IPS-15b (cell line): ENCODE results near the gene SHOX.
"Not testable (repeated sequence)": the region's sequence is repeated elsewhere in the genome, so short reads cannot be mapped to it uniquely, and the experiment has no call there.

Experiments
- H3K27me3 ChIP-seq: one replicate; pipeline ENCODE4 v1.6.1; 2013; ENCODE audit warnings: low read length; ENCODE audit not compliant: control insufficient read depth, insufficient read depth
- H3K36me3 ChIP-seq: one replicate; pipeline ENCODE4 v1.6.1; 2013; ENCODE audit warnings: low read length; ENCODE audit not compliant: control insufficient read depth, insufficient read depth
- H3K4me1 ChIP-seq: one replicate; pipeline ENCODE4 v1.6.1; 2013; ENCODE audit warnings: mild to moderate bottlenecking, low read length; ENCODE audit not compliant: control insufficient read depth, insufficient read depth
- H3K4me3 ChIP-seq: one replicate; pipeline ENCODE4 v1.5.1; 2013; ENCODE audit warnings: low read depth, low read length
- H3K9ac ChIP-seq: one replicate; pipeline ENCODE4 v1.6.1; 2013; ENCODE audit warnings: low read depth, mild to moderate bottlenecking, low read length
- H3K9me3 ChIP-seq: one replicate; pipeline ENCODE4 v1.6.1; 2013; ENCODE audit warnings: mild to moderate bottlenecking, low read length; ENCODE audit not compliant: control insufficient read depth, insufficient read depth

SHOX gene

GRCh38 chrX:642436-643240 is 12.0 kb downstream of the SHOX start:
- H3K36me3 ChIP-seq: no peaks in the 10 kb centered on the region
- peaks cover 15% of the 10 kb centered on the region for H3K4me1 ChIP-seq
- peaks cover 91% of the 10 kb centered on the region for H3K27me3 ChIP-seq
- H3K9me3 ChIP-seq: no peaks in the 10 kb centered on the region
- no peak overlapping the region for H3K9ac ChIP-seq
- H3K4me3 ChIP-seq: no peak overlapping the region

GRCh38 chrX:643241-643595 is 12.6 kb downstream of the SHOX start:
- H3K9ac ChIP-seq: no peak overlapping the region
- H3K4me1 ChIP-seq: peaks cover 12% of the 10 kb centered on the region
- H3K36me3 ChIP-seq: no peaks in the 10 kb centered on the region
- H3K27me3 ChIP-seq: peaks cover 85% of the 10 kb centered on the region
- H3K9me3 ChIP-seq: no peaks in the 10 kb centered on the region
- no peak overlapping the region for H3K4me3 ChIP-seq

DNA sequence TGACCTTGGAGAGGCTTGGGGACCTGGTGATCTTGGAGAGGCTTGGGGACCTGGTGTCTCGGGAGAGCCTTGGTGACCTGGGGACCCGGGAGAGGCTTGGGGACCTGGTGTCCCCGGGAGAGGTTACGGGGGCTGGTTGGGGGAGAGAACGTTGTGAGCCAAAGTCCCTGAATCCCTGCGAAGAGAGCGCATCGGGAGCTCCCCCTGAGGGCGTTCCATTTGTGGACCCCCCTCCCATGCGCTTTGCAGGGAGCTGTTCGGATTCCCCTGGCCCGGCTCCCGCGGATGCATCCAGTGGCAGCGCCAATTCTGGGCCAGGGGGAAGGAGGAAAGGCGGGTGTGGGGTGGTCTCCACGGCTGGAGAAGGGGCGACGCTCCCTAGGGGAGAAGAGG is 13.3 kb downstream of the SHOX start:
- Histone ChIP-seq H3K4me3 (peak overlapping the region; percentile 54), H3K27me3 (peaks cover 82% of the 10 kb centered on the region), H3K4me1 (peaks cover 5% of the 10 kb centered on the region), H3K9ac (no peak overlapping the region), H3K36me3 (no peaks in the 10 kb centered on the region), H3K9me3 (no peaks in the 10 kb centered on the region)

DNA sequence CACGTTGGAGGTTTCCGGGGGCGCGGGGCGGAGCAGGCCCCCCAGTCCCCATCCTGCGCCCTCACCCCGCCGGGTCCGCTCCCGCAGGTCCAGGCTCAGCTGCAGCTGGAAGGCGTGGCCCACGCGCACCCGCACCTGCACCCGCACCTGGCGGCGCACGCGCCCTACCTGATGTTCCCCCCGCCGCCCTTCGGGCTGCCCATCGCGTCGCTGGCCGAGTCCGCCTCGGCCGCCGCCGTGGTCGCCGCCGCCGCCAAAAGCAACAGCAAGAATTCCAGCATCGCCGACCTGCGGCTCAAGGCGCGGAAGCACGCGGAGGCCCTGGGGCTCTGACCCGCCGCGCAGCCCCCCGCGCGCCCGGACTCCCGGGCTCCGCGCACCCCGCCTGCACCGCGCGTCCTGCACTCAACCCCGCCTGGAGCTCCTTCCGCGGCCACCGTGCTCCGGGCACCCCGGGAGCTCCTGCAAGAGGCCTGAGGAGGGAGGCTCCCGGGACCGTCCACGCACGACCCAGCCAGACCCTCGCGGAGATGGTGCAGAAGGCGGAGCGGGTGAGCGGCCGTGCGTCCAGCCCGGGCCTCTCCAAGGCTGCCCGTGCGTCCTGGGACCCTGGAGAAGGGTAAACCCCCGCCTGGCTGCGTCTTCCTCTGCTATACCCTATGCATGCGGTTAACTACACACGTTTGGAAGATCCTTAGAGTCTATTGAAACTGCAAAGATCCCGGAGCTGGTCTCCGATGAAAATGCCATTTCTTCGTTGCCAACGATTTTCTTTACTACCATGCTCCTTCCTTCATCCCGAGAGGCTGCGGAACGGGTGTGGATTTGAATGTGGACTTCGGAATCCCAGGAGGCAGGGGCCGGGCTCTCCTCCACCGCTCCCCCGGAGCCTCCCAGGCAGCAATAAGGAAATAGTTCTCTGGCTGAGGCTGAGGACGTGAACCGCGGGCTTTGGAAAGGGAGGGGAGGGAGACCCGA is 14.0 kb downstream of the SHOX start:
- Histone ChIP-seq H3K4me1 (no peaks in the 10 kb centered on the region), H3K4me3 (peak overlapping the region; percentile 54), H3K27me3 (peaks cover 75% of the 10 kb centered on the region), H3K36me3 (no peaks in the 10 kb centered on the region), H3K9ac (no peak overlapping the region), H3K9me3 (no peaks in the 10 kb centered on the region)

DNA sequence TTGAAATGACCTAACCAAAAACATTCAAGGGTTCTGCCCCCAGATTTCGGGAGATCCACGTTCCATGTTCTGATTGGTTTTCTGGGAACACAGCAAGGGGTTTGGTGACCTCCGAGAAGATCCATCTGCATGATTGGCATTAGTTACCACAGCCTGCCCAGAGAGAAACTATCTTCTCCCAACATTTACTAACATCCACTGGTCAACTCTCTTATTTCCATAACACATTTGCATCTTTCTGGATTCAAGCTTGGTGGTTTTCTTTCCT is 15.6 kb downstream of the SHOX start:
- H3K27me3 ChIP-seq: peaks cover 59% of the 10 kb centered on the region
- no peak overlapping the region for H3K9ac ChIP-seq
- no peaks in the 10 kb centered on the region for H3K4me1 ChIP-seq
- no peaks in the 10 kb centered on the region for H3K36me3 ChIP-seq
- no peak overlapping the region for H3K4me3 ChIP-seq
- no peaks in the 10 kb centered on the region for H3K9me3 ChIP-seq

DNA sequence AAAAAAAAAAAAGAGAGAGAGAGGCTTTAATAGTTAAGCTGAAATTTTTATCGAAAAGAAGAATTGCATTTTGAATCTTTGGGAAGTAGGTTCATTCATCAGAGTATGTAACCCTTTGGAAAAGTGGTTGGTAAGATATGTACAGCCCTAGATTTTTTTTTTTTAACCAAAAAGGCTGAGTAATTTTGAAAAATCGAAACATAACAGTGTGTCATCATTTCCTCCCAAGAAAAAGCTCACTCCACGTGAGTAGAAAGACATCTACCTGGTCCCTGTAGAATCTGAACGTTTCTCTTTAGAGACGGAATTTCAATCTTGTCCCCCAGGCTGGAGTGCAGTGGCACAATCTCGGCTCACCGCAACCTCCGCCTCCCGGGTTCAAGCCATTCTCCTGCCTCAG is 16.2 kb downstream of the SHOX start:
- H3K9me3 ChIP-seq: no peaks in the 10 kb centered on the region
- no peak overlapping the region for H3K4me3 ChIP-seq
- H3K9ac ChIP-seq: no peak overlapping the region
- peaks cover 53% of the 10 kb centered on the region for H3K27me3 ChIP-seq
- no peaks in the 10 kb centered on the region for H3K36me3 ChIP-seq
- H3K4me1 ChIP-seq: no peaks in the 10 kb centered on the region

DNA sequence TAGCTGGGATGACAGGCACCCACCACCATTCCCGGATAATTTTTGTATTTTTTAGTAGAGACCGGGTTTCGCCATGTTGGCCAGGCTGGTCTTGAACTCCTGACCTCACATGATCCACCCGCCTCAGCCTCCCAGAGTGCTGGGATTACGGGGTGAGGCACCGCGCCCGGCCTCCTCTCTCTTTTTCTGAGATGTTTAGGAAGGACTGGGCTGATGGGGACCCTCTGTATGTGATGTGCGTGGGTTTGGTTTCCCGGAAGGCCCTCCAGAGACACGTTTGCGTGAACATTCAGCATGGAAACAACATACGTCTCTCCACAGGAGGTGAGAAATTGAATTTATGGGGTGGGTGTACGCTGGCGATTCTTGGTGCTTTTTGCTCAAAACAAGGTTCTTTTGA is 18.6 kb downstream of the SHOX start:
- H3K36me3 ChIP-seq: no peaks in the 10 kb centered on the region
- peaks cover 29% of the 10 kb centered on the region for H3K27me3 ChIP-seq
- H3K9ac ChIP-seq: no peak overlapping the region
- H3K4me1 ChIP-seq: no peaks in the 10 kb centered on the region
- no peaks in the 10 kb centered on the region for H3K9me3 ChIP-seq
- H3K4me3 ChIP-seq: no peak overlapping the region

DNA sequence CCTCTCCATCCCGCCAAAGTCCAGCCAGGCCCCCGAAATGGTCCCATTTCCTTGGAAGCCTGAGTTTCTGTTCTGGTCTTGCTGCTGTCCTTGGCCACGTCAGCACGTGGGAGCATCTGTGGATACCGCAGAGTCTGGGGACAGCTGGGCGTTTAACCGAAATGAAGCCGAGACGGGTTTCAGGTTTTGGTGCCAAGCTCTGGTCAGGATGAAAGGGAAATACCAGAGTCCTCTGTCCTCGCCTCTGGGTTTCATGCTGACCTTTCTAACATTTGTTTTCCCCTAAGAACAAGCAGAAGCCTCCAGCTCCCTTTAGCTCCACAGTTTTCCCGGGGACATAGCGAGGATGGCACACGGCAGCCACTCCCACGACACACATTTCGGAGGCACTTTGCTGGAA is 19.7 kb downstream of the SHOX start:
- Histone ChIP-seq H3K9ac (no peak overlapping the region), H3K4me3 (no peak overlapping the region), H3K4me1 (no peaks in the 10 kb centered on the region), H3K27me3 (peaks cover 18% of the 10 kb centered on the region), H3K36me3 (no peaks in the 10 kb centered on the region), H3K9me3 (no peaks in the 10 kb centered on the region)

- Histone ChIP-seq H3K9ac (no peak overlapping the region), H3K4me1 (no peaks in the 10 kb centered on the region), H3K36me3 (no peaks in the 10 kb centered on the region), H3K9me3 (no peaks in the 10 kb centered on the region), H3K4me3 (no peak overlapping the region), H3K27me3 (peaks cover 13% of the 10 kb centered on the region)
Observed at GRCh38 chrX:650811-651210, 20.2 kb downstream of the SHOX start.

DNA sequence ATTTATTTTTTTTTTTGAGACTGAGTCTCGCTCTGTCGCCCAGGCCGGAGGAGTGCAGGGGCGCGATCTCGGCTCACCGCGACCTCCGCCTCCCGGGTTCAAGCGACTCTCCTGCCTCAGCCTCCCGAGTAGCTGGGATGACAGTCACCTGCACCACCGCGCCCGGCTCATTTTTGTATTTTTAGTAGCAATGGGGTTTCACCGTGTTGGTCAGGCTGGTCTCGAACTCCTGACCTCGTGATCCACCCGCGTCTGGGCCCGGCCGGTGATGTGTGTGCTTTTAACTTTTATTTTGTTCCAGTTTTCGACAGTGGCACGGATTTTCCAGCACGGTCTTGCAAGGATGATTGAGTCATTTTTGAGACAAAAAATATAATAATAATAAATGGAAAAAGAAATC is 21.3 kb downstream of the SHOX start:
- not testable (repeated sequence) for H3K4me3 ChIP-seq, H3K9me3 ChIP-seq, H3K9ac ChIP-seq, H3K36me3 ChIP-seq, H3K27me3 ChIP-seq, H3K4me1 ChIP-seq

DNA sequence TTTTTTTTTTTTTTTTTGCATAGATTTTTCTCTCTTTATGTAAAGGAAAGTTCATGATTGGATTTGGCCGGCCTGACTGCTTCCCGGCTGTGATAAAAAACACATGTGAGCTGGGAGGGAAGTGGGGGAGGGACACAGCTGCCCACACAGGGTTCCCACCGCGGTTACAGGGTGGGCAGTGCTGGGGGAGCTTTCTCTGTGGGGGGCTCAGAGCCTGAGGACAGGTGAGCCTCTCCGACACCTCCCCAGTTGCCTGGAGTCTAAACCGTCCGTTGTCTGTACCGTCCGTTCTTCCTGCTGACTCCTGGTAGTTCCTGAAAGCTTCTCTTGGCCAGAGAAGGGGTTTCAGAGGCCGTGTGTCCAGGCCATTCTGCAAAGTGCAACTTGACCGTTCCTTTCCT is 21.8 kb downstream of the SHOX start:
- H3K9me3 ChIP-seq: no peaks in the 10 kb centered on the region

DNA sequence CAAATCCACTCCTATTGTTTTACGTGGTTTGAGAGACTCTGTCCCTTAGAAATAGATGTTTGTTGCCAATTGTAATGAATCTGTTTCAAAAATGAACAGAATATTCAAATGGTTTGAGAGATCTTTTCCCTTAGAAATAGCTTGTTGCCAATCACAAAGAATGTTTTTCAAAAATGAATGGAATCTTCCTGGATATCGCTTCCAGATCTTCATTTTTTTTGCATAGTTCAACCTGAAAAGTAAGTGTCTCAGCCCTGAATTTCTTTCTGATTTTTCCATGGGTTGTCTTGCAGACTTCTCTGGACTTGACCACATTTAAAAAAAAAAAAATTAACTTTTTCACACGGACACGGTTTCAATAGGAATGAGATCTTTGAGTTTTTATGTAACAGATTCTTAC is 22.7 kb downstream of the SHOX start:
- Histone ChIP-seq H3K9me3 (no peaks in the 10 kb centered on the region), H3K9ac (no peak overlapping the region), H3K4me3 (no peak overlapping the region), H3K27me3 (peaks cover 3% of the 10 kb centered on the region), H3K4me1 (no peaks in the 10 kb centered on the region), H3K36me3 (no peaks in the 10 kb centered on the region)

More for the DNA sequence above, 21.8 kb downstream of the SHOX start:
- Histone ChIP-seq H3K9ac (no peak overlapping the region), H3K4me1 (no peaks in the 10 kb centered on the region), H3K36me3 (no peaks in the 10 kb centered on the region), H3K4me3 (no peak overlapping the region), H3K27me3 (peaks cover 3% of the 10 kb centered on the region)
